ENCODE measurements around the gene ERAL1.
A peak's percentile ranks its signal among the peaks of the same experiment; 100 is the strongest.
"Not testable (repeated sequence)": the region's sequence is repeated elsewhere in the genome, so short reads cannot be mapped to it uniquely, and the experiment has no call there.

Gene ERAL1

GRCh38 chr17:28816540-28816939 lies 38.3 kb upstream of the ERAL1 start:
- no peak overlapping the region for H3K4me3 ChIP-seq (ENCODE audit: low read depth, low read length)
- no peak for DNase-seq (ENCODE audit: low read depth, low spot score)
- TF ChIP-seq, protein P1, sequence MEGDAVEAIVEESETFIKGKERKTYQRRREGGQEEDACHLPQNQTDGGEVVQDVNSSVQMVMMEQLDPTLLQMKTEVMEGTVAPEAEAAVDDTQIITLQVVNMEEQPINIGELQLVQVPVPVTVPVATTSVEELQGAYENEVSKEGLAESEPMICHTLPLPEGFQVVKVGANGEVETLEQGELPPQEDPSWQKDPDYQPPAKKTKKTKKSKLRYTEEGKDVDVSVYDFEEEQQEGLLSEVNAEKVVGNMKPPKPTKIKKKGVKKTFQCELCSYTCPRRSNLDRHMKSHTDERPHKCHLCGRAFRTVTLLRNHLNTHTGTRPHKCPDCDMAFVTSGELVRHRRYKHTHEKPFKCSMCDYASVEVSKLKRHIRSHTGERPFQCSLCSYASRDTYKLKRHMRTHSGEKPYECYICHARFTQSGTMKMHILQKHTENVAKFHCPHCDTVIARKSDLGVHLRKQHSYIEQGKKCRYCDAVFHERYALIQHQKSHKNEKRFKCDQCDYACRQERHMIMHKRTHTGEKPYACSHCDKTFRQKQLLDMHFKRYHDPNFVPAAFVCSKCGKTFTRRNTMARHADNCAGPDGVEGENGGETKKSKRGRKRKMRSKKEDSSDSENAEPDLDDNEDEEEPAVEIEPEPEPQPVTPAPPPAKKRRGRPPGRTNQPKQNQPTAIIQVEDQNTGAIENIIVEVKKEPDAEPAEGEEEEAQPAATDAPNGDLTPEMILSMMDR (IDR thresholded peaks at IDR 0.05; ENCODE audit: low read depth, low read length), result no peak
- in situ Hi-C loops (cut with HindIII; ENCODE audit: low sequenced_read_pairs), result no loop called here

DNA sequence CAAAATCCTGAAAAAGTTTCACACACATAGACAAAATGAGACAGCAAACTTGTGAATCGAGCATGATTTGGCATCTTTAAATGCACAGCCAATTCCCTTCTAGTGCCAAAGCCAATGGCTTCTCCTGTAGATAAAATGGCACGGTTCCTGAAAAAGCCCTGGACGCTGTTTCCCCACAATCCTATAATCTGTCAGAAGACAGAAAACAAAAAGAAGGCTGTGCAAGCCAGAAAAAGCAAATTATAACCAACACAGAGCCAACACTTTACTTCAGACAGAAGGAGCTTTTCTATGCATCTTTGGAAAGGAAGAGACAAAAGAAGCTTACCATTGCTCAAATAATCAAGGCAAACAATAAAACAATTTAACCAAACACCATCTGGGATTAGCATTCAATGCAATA lies 36.0 kb upstream of the ERAL1 start:
- TF ChIP-seq, protein P1 (IDR thresholded peaks at IDR 0.05; ENCODE audit: low read depth, low read length), result no peak
- in situ Hi-C loops (cut with HindIII; ENCODE audit: low sequenced_read_pairs), result no loop called here
- H3K4me3 ChIP-seq (ENCODE audit: low read depth, low read length), result no peak overlapping the region
- no peak for DNase-seq (ENCODE audit: low read depth, low spot score)

GRCh38 chr17:28819582-28819981 lies 35.2 kb upstream of the ERAL1 start:
- no peak for DNase-seq (ENCODE audit: low read depth, low spot score)
- TF ChIP-seq, protein P1 (IDR thresholded peaks at IDR 0.05; ENCODE audit: low read depth, low read length), result no peak
- in situ Hi-C loops (cut with HindIII; ENCODE audit: low sequenced_read_pairs), result no loop called here

GRCh38 chr17:28827672-28828071 lies 27.1 kb upstream of the ERAL1 start:
- DNase-seq (ENCODE audit: low read depth, low spot score), result no peak
- in situ Hi-C loops (cut with HindIII; ENCODE audit: low sequenced_read_pairs), result no loop called here
- no peak overlapping the region for H3K4me3 ChIP-seq (ENCODE audit: low read depth, low read length)
- TF ChIP-seq, protein P1 (IDR thresholded peaks at IDR 0.05; ENCODE audit: low read depth, low read length), result no peak

More at GRCh38 chr17:28819582-28819981, 35.2 kb upstream of the ERAL1 start:
- no peak overlapping the region for H3K4me3 ChIP-seq (ENCODE audit: low read depth, low read length)

- TF ChIP-seq, protein P1 (IDR thresholded peaks at IDR 0.05; ENCODE audit: low read depth, low read length), result no peak
- in situ Hi-C loops (cut with HindIII; ENCODE audit: low sequenced_read_pairs), result no loop called here
- DNase-seq (ENCODE audit: low read depth, low spot score), result peak; percentile 65
- no peak overlapping the region for H3K4me3 ChIP-seq (ENCODE audit: low read depth, low read length)
Observed at GRCh38 chr17:28828294-28829040, 26.3 kb upstream of the ERAL1 start.

DNA sequence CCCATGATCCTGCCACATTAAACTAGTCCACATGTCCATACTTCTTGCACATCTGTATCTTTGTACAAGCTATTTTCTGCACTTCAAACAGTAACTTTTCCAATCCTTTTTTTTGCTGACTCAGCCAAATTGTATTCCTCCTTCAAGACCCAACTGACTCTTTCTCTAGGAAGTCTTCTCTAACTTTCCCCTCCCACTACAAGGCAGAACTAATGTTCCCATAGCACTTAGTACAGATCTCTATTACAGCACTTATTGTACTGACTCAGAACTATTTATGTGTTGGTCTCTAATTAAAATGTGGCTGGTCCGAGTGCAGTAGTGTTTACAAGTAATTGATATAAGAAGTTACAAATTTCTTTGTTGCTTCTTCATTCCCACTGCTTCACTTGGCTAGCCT lies 20.4 kb upstream of the ERAL1 start:
- in situ Hi-C loops (cut with HindIII; ENCODE audit: low sequenced_read_pairs), result no loop called here
- TF ChIP-seq, protein P1 (IDR thresholded peaks at IDR 0.05; ENCODE audit: low read depth, low read length), result no peak
- DNase-seq (ENCODE audit: low read depth, low spot score), result no peak
- no peak overlapping the region for H3K4me3 ChIP-seq (ENCODE audit: low read depth, low read length)

DNA sequence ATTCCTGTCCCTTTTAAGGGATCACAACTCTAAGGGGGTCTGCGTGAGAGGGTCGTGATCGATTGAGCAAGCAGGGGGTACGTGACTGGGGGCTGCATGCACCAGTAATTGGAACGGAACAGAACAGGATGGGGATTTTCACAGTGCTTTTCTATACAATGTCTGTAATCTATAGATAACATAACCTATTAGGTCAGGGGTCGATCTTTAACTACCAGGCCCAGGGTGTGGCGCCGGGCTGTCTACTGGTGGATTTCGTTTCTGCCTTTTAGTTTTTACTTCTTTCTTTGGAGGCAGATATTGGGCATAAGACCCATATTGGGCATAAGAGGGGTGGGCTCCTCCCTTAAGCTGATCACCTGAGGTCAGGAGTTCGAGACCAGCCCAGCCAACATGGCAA lies 18.3 kb upstream of the ERAL1 start:
- in situ Hi-C loops (cut with HindIII; ENCODE audit: low sequenced_read_pairs); H3K4me3 ChIP-seq (ENCODE audit: low read depth, low read length); DNase-seq (ENCODE audit: low read depth, low spot score): not testable (repeated sequence)
